IMR-90 (cell line): Measurements from ENCODE around the gene ZNF850.

Source experiments
- BHLHE40 ChIP-seq: fragments of 150-350 bp; IDR thresholded peaks from 2 replicates; pipeline ENCODE4 v1.6.1; 2016; ENCODE audit warnings: mild to moderate bottlenecking, low read depth, low read length
- RCOR1 ChIP-seq: IDR thresholded peaks from 2 replicates; pipeline ENCODE4 v1.6.1; 2012; ENCODE audit warnings: mild to moderate bottlenecking, low read length, improper control_type of control experiment; ENCODE audit not compliant: insufficient replicate concordance
- TF ChIP-seq, protein P1 (sequence below): conservative IDR thresholded peaks from 2 replicates; pipeline ENCODE4 v1.5.1; 2012; ENCODE audit warnings: mild to moderate bottlenecking, low read depth, low read length, improper control_type of control experiment

DNA sequence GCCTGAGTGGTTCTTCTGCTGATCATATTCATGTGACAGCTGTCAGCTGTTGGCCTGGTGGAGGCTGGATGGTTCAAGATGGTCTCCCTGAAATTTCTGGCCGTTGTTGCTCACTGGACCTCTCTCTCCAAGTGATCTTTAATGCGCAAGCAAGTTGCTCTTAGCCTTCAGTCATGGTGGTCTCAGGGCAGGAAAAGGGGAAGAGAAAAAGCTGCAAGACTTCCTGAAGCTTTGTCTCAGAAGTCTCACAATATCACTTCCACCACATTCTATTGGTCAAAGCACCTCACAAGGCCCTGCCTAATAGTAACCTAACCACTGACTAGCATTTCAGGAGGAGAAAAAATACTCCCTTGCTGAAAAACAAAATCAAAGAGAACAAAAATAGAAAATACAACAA lies 86.8 kb downstream of the ZNF850 start:
- TF ChIP-seq, protein P1, sequence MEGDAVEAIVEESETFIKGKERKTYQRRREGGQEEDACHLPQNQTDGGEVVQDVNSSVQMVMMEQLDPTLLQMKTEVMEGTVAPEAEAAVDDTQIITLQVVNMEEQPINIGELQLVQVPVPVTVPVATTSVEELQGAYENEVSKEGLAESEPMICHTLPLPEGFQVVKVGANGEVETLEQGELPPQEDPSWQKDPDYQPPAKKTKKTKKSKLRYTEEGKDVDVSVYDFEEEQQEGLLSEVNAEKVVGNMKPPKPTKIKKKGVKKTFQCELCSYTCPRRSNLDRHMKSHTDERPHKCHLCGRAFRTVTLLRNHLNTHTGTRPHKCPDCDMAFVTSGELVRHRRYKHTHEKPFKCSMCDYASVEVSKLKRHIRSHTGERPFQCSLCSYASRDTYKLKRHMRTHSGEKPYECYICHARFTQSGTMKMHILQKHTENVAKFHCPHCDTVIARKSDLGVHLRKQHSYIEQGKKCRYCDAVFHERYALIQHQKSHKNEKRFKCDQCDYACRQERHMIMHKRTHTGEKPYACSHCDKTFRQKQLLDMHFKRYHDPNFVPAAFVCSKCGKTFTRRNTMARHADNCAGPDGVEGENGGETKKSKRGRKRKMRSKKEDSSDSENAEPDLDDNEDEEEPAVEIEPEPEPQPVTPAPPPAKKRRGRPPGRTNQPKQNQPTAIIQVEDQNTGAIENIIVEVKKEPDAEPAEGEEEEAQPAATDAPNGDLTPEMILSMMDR: no peak
- TF ChIP-seq RCOR1 (no peak), BHLHE40 (no peak)
